Ishikawa (cell line): ENCODE results near the gene PKM.

ENCODE experiments used
- CEBPB ChIP-seq: IDR thresholded peaks from 2 replicates; pipeline ENCODE4 v1.6.1; 2012
- CREB1 ChIP-seq: IDR thresholded peaks from 2 replicates; pipeline ENCODE4 v1.6.1; 2012; ENCODE audit warnings: low read depth
- EGR1 ChIP-seq: IDR thresholded peaks from 2 replicates; pipeline ENCODE4 v1.6.1; 2012
- EP300 ChIP-seq: IDR thresholded peaks from 2 replicates; pipeline ENCODE4 v1.6.1; 2012; ENCODE audit warnings: borderline replicate concordance
- FOXM1 ChIP-seq: IDR thresholded peaks from 2 replicates; pipeline ENCODE4 v1.6.1; 2012; ENCODE audit warnings: low read depth, borderline replicate concordance
- NFIC ChIP-seq: IDR thresholded peaks from 2 replicates; pipeline ENCODE4 v1.6.1; 2012
- RAD21 ChIP-seq: IDR thresholded peaks from 2 replicates; pipeline ENCODE4 v1.6.1; 2012; ENCODE audit warnings: low read depth
- TAF1 ChIP-seq: IDR thresholded peaks from 2 replicates; pipeline ENCODE4 v1.6.1; 2012; ENCODE audit warnings: low read depth, mild to moderate bottlenecking
- TCF12 ChIP-seq: IDR thresholded peaks from 2 replicates; pipeline ENCODE4 v1.6.1; 2012; ENCODE audit warnings: low read depth
- TEAD4 ChIP-seq: IDR thresholded peaks from 2 replicates; pipeline ENCODE4 v1.6.1; 2012
- YY1 ChIP-seq: IDR thresholded peaks from 2 replicates; pipeline ENCODE4 v1.6.1; 2012; ENCODE audit warnings: low read depth
- ZBTB7A ChIP-seq: IDR thresholded peaks from 2 replicates; pipeline ENCODE4 v1.6.1; 2012; ENCODE audit warnings: low read depth
- TF ChIP-seq, protein P1 (sequence below): IDR thresholded peaks from 2 replicates; pipeline ENCODE4 v1.6.1; 2012; ENCODE audit warnings: low read depth, mild to moderate bottlenecking
- TF ChIP-seq, protein P2 (sequence below): IDR thresholded peaks from 2 replicates; pipeline ENCODE4 v1.6.1; 2012
- TF ChIP-seq, protein P3 (sequence below): IDR thresholded peaks from 2 replicates; pipeline ENCODE4 v1.6.1; 2012

PKM gene

DNA sequence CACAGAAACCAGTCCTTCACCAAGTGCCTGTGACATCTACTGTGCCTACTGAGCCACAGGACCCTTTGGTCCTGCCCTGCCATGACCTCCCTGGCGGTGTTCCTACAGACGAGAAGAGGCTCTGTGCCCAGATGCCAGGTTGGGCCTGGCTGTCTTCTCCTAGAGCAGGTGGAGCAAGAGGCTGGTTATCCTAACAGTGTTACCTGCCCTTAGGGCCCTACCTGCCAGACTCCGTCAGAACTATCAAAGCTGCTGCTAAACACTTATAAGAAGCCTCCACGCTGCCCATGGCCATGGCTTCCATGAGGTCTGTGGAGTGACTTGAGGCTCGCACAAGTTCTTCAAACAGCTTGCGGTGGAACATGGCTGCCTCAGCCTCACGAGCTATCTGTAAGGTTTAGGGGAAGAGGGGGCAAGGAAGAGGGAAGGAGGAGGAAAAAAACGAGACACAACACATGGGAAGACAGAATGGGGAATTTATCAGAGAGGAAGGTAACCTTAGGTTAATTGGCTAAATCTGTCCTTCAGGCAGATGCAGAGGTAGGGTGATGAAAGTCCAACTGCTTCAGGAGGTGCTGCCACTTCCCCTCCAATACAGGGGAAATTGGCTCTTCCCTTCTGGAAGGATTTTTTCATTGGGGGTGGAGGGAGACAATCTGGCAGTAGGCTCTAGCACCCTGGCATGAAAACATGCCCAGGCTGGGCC lies 28.0 kb downstream of the PKM start:
- TF ChIP-seq, protein P1, sequence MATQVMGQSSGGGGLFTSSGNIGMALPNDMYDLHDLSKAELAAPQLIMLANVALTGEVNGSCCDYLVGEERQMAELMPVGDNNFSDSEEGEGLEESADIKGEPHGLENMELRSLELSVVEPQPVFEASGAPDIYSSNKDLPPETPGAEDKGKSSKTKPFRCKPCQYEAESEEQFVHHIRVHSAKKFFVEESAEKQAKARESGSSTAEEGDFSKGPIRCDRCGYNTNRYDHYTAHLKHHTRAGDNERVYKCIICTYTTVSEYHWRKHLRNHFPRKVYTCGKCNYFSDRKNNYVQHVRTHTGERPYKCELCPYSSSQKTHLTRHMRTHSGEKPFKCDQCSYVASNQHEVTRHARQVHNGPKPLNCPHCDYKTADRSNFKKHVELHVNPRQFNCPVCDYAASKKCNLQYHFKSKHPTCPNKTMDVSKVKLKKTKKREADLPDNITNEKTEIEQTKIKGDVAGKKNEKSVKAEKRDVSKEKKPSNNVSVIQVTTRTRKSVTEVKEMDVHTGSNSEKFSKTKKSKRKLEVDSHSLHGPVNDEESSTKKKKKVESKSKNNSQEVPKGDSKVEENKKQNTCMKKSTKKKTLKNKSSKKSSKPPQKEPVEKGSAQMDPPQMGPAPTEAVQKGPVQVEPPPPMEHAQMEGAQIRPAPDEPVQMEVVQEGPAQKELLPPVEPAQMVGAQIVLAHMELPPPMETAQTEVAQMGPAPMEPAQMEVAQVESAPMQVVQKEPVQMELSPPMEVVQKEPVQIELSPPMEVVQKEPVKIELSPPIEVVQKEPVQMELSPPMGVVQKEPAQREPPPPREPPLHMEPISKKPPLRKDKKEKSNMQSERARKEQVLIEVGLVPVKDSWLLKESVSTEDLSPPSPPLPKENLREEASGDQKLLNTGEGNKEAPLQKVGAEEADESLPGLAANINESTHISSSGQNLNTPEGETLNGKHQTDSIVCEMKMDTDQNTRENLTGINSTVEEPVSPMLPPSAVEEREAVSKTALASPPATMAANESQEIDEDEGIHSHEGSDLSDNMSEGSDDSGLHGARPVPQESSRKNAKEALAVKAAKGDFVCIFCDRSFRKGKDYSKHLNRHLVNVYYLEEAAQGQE = no peak
- TF ChIP-seq CEBPB (no peak), EP300 (no peak), FOXM1 (no peak), ZBTB7A (no peak), CREB1 (no peak), TCF12 (no peak), TAF1 (no peak), TEAD4 (no peak), EGR1 (no peak), NFIC (no peak), YY1 (no peak), RAD21 (no peak)
- TF ChIP-seq, protein P2, sequence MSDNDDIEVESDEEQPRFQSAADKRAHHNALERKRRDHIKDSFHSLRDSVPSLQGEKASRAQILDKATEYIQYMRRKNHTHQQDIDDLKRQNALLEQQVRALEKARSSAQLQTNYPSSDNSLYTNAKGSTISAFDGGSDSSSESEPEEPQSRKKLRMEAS = no peak
- TF ChIP-seq, protein P3, sequence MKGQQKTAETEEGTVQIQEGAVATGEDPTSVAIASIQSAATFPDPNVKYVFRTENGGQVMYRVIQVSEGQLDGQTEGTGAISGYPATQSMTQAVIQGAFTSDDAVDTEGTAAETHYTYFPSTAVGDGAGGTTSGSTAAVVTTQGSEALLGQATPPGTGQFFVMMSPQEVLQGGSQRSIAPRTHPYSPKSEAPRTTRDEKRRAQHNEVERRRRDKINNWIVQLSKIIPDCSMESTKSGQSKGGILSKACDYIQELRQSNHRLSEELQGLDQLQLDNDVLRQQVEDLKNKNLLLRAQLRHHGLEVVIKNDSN = no peak

DNA sequence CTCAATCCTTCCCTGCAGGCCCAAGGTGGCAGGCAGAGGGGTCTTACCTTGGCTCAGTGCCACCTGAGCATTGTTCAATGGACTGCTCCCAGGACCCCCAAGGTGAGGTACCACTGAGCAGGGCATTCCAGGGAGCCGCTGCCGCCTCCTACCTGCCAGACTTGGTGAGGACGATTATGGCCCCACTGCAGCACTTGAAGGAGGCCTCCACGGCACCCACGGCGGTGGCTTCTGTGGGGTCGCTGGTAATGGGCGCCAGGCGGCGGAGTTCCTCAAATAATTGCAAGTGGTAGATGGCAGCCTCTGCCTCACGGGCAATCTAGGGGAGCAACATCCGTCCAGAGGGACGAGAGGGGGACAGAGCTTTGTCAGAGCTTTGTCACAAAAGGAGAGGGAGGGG lies 28.7 kb downstream of the PKM start:
- no peak for TF ChIP-seq TAF1
- TF ChIP-seq, protein P3 = no peak
- no peak for TF ChIP-seq TCF12
- TF ChIP-seq FOXM1 = no peak
- TF ChIP-seq, protein P1 = no peak
- TF ChIP-seq RAD21 = no peak

DNA sequence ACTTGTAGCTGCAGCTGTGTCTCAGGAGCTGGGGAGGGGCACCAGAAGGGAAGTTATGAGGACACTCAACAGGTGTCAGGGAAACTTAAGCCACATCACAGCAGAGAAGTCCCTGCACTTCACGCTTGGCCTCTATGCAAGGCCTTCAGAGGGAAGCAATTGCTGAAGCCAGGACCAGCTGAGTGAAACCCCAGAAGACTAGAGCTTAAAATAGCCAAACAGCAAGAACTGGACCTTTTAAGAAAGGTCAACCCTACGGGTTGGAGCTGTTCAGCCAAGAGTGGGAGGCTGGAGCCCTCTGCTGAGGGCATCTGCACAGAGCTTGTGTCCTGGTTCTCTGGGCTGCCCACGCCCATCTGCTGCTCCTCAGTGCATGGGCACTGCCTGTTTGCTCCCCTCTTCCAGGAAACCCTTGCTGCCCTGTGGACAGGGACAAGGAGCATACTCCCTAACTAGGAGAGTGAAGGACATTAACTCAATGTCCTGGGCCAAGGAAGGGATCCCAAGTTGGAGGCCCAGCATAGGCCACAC lies 29.5 kb downstream of the PKM start:
- no peak for TF ChIP-seq TEAD4
- no peak for TF ChIP-seq RAD21
- TF ChIP-seq TCF12 = no peak
- TF ChIP-seq EP300 = no peak
- no peak for TF ChIP-seq TAF1
- TF ChIP-seq CREB1 = no peak

DNA sequence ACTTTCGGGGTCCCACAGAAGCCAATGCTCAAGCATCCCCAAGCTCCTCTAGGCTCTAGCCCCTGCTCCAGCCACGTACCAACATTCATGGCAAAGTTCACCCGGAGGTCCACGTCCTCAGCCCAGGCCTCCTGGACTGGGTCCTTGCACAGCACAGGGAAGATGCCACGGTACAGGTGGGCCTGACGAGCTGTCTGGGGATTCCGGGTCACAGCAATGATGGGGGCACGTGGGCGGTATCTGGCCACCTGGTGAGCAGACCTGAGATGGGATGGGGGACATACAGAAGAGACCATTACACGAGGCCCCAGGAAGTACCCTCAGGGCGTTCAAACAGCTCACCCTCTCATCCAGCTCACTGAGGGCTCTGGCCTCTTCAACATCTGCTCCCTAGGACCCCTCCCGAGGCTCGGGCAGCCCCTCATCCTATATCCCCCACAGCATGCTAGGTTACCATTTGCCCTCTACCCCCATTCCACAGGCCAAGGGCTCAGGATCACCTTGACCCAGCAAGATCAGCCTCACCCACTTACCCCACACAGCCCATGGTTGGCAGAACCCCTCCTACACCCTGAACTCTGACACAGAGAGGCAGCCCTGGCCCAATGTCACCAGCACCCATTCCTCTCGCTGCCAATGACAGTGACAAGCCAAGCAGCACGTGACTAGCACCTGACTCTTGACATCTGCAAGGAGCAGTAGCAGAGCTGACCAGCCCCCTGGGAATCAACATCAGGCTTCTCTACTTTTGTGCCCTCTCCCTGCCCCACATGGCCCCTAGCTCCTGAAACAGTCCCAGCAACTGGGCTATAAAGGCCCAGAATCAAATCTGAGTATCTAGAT lies 30.4 kb downstream of the PKM start:
- no peak for TF ChIP-seq CREB1
- TF ChIP-seq FOXM1 = no peak
- no peak for TF ChIP-seq ZBTB7A
- TF ChIP-seq, protein P1 = no peak
- TF ChIP-seq, protein P3 = no peak
- no peak for TF ChIP-seq NFIC
- no peak for TF ChIP-seq TAF1
